Gastrocnemius medialis (tissue), 4 donors: Measurements from ENCODE around the gene OR6P1. TPM values are rescaled to one million over a fixed set of nuclear protein-coding genes. Genes with fewer than 3 reads are reported as not detected.

ENCODE experiments used
- ATAC-seq, 2 donors: fragments of 150-250 bp; one replicate each; pipeline ENCODE4 v1.9.1; 2016
- DNase-seq, 2 donors: peaks; one replicate each; pipeline ENCODE4 v3.0.0-alpha.2; 2019
- H3K27ac ChIP-seq, 4 donors: fragments of 200-600 bp; sonication (generic); 1 replicate in 1 of 4; 2 replicates in 3 of 4; pipeline ENCODE4 v1.5.1; 2016 to 2018; ENCODE audit warnings: mild to moderate bottlenecking in 2 of 4, moderate library complexity in 1 of 4
- H3K27me3 ChIP-seq, 3 donors: fragments of 200-600 bp; sonication (generic) in 2 of 3; 1 replicate in 1 of 3; 2 replicates in 2 of 3; pipeline versions ENCODE4 v1.5.1 to v1.6.0; 2016 to 2019; ENCODE audit warnings: mild to moderate bottlenecking in 1 of 3, moderate library complexity in 1 of 3
- H3K36me3 ChIP-seq, 2 donors: fragments of 200-600 bp; sonication (generic) in 1 of 2; one replicate each; pipeline ENCODE4 v1.5.1; 2017 to 2018
- H3K4me1 ChIP-seq, 2 donors: fragments of 200-600 bp; sonication (generic) in 1 of 2; one replicate each; pipeline ENCODE4 v1.5.1; 2016 to 2017; ENCODE audit warnings: mild to moderate bottlenecking in 2 of 2
- H3K4me3 ChIP-seq, 4 donors: fragments of 200-600 bp; sonication (generic) in 3 of 4; 1 replicate in 1 of 4; 2 replicates in 3 of 4; pipeline ENCODE4 v1.5.1; 2016 to 2019; ENCODE audit warnings: mild to moderate bottlenecking in 2 of 4
- H3K9me3 ChIP-seq, 3 donors: fragments of 200-600 bp; sonication (generic) in 2 of 3; 1 replicate in 1 of 3; 2 replicates in 2 of 3; pipeline ENCODE4 v1.5.1; 2016 to 2019
- CTCF ChIP-seq, 5 experiments: fragments of 450-650 bp in 3 of 5; fragments of 200-600 bp in 2 of 5; sonication (generic) in 2 of 5; IDR thresholded peaks in 4 of 5; conservative IDR thresholded peaks in 1 of 5; 1 replicate in 4 of 5; 2 replicates in 1 of 5; pipeline ENCODE4 v1.5.1; 2016 to 2019; ENCODE audit warnings: antibody characterized with exemption in 5 of 5, mild to moderate bottlenecking in 3 of 5, moderate library complexity in 3 of 5
- POLR2A ChIP-seq, 2 donors: fragments of 450-650 bp; IDR thresholded peaks; one replicate each; pipeline ENCODE4 v1.6.1; 2017; ENCODE audit warnings: antibody characterized with exemption in 2 of 2, mild to moderate bottlenecking in 2 of 2, moderate library complexity in 2 of 2
- in situ Hi-C, 4 donors: fragments of 200-750 bp; cut with MboI; loops; one replicate each; pipeline versions ENCODE4 v1.15.0 to v1.8.0; 2017; ENCODE audit warnings: low sequenced_read_pairs in 4 of 4
- intact Hi-C: fragments of 100-400 bp; cut with DNase I; formaldehyde crosslinking; loops from one replicate; pipeline ENCODE4 v1.15.1; 2023; ENCODE audit warnings: low total_unique reads
- total RNA-seq, 4 donors: library from RNA; depleted of rRNA; stranded (reverse); fragments of >200 nt; gene quantifications; one replicate each; pipeline versions ENCODE4 v1.1.0 to v1.2.3, GENCODE V29; 2016

OR6P1 gene
- total RNA-seq, 4 donors from 2014 or later, result not detected

GRCh38 chr1:158600735-158601134 lies 30.4 kb upstream of the OR6P1 start:
- Histone ChIP-seq H3K27me3 (no peaks in the 10 kb centered on the region), H3K36me3 (no peaks in the 10 kb centered on the region), H3K9me3 (no peaks in the 10 kb centered on the region), H3K4me1 (no peaks in the 10 kb centered on the region), H3K4me3 (no peak overlapping the region), H3K27ac (no peak overlapping the region)
- no peak for DNase-seq
- TF ChIP-seq CTCF (IDR thresholded peaks at IDR 0.05 in 4 of 5, conservative IDR thresholded peaks at IDR 0.05 in 1 of 5) (no peak), POLR2A (IDR thresholded peaks at IDR 0.05) (no peak)
- ATAC-seq, result no peak
- in situ Hi-C loops, result no loop called here
- intact Hi-C loops, result no loop called here

DNA sequence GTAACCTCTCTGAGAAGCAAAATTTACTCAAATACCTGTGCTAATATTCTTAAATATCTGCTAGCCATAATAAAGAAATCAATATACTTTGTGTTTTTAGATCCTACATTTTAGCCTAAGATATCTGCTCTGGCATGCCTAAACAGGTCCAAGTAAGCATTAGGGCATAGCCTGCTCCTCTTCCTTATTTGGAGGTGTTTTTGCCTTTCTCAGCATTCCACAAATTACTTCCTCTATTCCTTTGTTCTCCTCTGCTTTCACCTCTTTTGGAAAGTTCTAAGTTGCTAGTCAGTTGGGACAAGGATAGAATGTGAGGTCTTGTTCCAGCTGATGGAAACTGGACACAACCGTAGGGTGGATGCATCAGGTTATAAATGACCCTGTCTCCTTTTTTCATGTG lies 16.6 kb upstream of the OR6P1 start:
- no peak for ATAC-seq

DNA sequence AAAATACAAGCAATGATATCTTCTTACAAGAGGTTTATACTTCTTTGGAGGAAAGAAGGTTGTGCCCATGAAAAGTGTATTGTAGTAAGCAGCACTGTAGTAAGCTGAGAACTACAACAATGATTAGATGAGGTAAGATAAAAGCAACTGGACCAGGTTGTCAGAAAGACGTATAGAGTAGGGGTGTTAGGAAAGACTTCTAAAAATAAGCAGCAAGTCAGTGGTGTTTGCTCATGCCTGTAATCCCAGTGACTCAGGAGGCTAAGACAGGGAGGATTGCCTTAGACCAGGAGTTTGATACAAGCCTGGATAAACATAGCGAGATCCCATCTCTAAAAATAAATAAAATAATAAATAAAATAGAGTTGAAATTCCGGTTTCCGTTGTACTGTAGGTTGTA lies 13.6 kb upstream of the OR6P1 start:
- Histone ChIP-seq H3K36me3 (no peaks in the 10 kb centered on the region), H3K4me3 (no peak overlapping the region), H3K4me1 (no peaks in the 10 kb centered on the region), H3K27ac (no peak overlapping the region), H3K27me3 (no peaks in the 10 kb centered on the region), H3K9me3 (no peaks in the 10 kb centered on the region)
- in situ Hi-C loops (no loop called here), intact Hi-C loops (no loop called here)
- ATAC-seq, result no peak
- no peak for DNase-seq
- TF ChIP-seq POLR2A (IDR thresholded peaks at IDR 0.05) (no peak), CTCF (IDR thresholded peaks at IDR 0.05 in 4 of 5, conservative IDR thresholded peaks at IDR 0.05 in 1 of 5) (no peak)

More for the DNA sequence above, 16.6 kb upstream of the OR6P1 start:
- TF ChIP-seq CTCF (IDR thresholded peaks at IDR 0.05 in 4 of 5, conservative IDR thresholded peaks at IDR 0.05 in 1 of 5), result no peak
- no peak for TF ChIP-seq POLR2A (IDR thresholded peaks at IDR 0.05)
- Histone ChIP-seq H3K4me1 (no peaks in the 10 kb centered on the region), H3K36me3 (no peaks in the 10 kb centered on the region), H3K9me3 (no peaks in the 10 kb centered on the region), H3K27me3 (no peaks in the 10 kb centered on the region), H3K4me3 (no peak overlapping the region), H3K27ac (no peak overlapping the region)
- in situ Hi-C loops, result no loop called here
- intact Hi-C loops, result no loop called here
- DNase-seq, result no peak

- Histone ChIP-seq H3K36me3 (no peaks in the 10 kb centered on the region), H3K27me3 (no peaks in the 10 kb centered on the region), H3K4me3 (no peak within 1 kb of the TSS), H3K4me1 (no peaks in the 10 kb centered on the region), H3K27ac (no peak within 1 kb of the TSS), H3K9me3 (no peaks in the 10 kb centered on the region)
- ATAC-seq (no peak), DNase-seq (no peak)
- TF ChIP-seq CTCF (IDR thresholded peaks at IDR 0.05 in 4 of 5, conservative IDR thresholded peaks at IDR 0.05 in 1 of 5) (no peak), POLR2A (IDR thresholded peaks at IDR 0.05) (no peak)
- intact Hi-C loops (no loop called here), in situ Hi-C loops (no loop called here)
These were observed 9.4 kb upstream of the OR6P1 start, which contains the start of gene OR10X1 for GRCh38 chr1:158579733-158580132. OR10X1 (minus strand) TSS chr1:158579899; CDS start chr1:158579899, 0 bp downstream.

DNA sequence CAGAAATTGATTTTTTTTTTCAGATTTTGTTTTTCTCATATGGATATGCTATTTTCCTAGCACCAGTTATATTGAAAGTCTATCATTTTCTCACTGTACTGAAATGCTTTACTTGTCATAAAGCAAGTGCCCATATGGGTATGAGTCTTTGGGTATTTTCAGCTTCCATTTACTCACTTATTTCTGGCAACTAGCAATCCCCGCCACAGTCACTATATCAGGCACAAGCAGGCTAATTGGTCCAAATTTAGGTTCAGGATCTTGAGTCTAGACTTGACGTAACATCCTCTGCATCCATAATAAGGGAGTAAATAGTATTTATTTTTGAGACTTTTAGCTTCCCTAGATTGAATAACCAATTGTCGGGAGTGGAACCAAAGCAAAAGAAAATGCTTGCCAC lies 7.2 kb upstream of the OR6P1 start:
- no peak overlapping the region for H3K4me3 ChIP-seq
- intact Hi-C loops, result no loop called here
- H3K27me3 ChIP-seq, result no peaks in the 10 kb centered on the region
- DNase-seq (no peak), ATAC-seq (no peak)
- H3K36me3 ChIP-seq, result no peaks in the 10 kb centered on the region
- H3K4me1 ChIP-seq, result no peaks in the 10 kb centered on the region
- no peak overlapping the region for H3K27ac ChIP-seq
- in situ Hi-C loops, result no loop called here
- H3K9me3 ChIP-seq, result no peaks in the 10 kb centered on the region
- TF ChIP-seq POLR2A (IDR thresholded peaks at IDR 0.05), result no peak
- no peak for TF ChIP-seq CTCF (IDR thresholded peaks at IDR 0.05 in 4 of 5, conservative IDR thresholded peaks at IDR 0.05 in 1 of 5)
